ENCODE measurements around the gene TNFSF13.

TNFSF13 gene

DNA sequence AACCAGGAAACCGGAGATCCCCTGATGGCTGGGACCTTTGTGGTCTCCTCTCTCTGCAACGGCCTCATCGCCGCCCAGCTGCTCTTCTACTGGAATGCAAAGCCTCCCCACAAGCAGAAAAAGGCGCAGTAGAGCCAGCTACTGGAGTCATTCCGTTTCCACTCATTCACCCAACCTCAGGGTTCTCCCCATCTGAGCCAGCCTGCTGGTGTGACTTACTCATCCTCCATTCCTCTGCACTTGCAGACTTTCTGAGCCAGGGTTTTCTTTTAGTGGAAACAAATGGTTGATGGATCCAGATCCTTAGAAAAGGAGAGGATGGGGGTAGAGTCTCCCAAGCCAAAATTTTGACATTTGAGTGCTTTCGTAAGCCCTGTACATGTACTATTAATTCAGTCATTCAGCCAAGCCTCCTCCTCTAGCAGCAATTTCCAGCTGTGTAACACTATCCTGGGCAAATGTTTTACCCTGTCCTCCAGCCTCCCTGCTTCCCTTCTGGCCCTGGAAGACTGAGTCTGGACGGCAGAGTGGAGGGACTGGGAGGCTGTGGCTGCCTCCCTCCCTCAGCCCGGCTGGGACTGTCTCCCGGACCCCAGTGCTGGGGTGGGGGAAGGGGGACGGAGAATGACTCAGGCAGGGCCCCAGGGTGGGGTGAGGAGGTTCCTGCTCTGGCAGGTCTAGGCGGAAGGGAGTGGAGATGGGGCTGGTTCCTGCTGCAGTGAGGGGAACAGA, 29.0 kb downstream of the TNFSF13 start:
- no peak for TF ChIP-seq CTCF (IDR thresholded peaks at IDR 0.05; ENCODE audit: control insufficient read depth, extremely low read depth, insufficient read depth)
- no peak overlapping the region for H3K4me3 ChIP-seq (ENCODE audit: low read depth, low read length)
- DNase-seq (ENCODE audit: low read depth), result no peak

- H3K4me3 ChIP-seq (ENCODE audit: low read depth, low read length), result no peak overlapping the region
- no peak for DNase-seq (ENCODE audit: low read depth)
- no peak for TF ChIP-seq CTCF (IDR thresholded peaks at IDR 0.05; ENCODE audit: control insufficient read depth, extremely low read depth, insufficient read depth)
Measured at GRCh38 chr17:7588553-7589203, 30.1 kb downstream of the TNFSF13 start.

DNA sequence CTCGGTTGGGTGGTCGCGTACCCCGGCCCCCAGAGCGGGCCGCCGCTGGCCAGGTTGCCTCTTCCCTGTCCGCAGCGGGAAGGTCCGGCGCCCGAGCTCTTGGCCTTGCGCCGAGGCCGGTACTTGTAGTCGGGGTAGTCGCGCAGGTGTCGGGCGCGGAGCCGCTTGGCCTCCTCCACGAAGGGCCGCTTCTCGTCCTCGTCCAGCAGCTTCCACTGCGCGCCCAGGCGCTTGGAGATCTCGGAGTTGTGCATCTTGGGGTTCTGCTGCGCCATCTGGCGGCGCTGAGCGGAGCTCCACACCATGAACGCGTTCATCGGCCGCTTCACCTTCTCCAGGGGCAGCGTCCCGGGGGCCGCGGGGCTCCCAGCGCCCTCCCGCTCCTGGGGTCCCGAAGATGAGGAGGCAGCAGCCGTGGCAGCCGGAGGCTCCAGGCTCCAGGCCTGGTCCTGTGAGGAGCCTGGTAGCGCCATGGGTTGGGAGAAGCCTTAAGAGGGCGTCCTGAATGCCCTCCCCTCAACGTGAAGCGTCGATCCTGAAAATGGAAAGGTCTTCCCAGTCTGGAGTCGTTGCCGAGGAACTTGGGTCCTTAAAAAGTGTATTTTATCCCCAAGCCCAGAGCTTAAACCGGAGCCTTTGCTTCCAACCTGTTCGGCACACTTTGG, 30.8 kb downstream of the TNFSF13 start:
- TF ChIP-seq CTCF (IDR thresholded peaks at IDR 0.05; ENCODE audit: control insufficient read depth, extremely low read depth, insufficient read depth), result peak; percentile 80
- H3K4me3 ChIP-seq (ENCODE audit: low read depth, low read length), result no peak overlapping the region
- DNase-seq (ENCODE audit: low read depth), result peak; percentile 27

GRCh38 chr17:7589891-7590691, 31.5 kb downstream of the TNFSF13 start, which contains the start of gene SOX15:
Gene SOX15 (minus strand): TSS chr17:7590094. CDS start chr17:7589676, 418 bp downstream.
- H3K4me3 ChIP-seq (ENCODE audit: low read depth, low read length), result no peak within 1 kb of the TSS
- no peak for TF ChIP-seq CTCF (IDR thresholded peaks at IDR 0.05; ENCODE audit: control insufficient read depth, extremely low read depth, insufficient read depth)
- no peak for DNase-seq (ENCODE audit: low read depth)

- no peak overlapping the region for H3K4me3 ChIP-seq (ENCODE audit: low read depth, low read length)
- no peak for TF ChIP-seq CTCF (IDR thresholded peaks at IDR 0.05; ENCODE audit: control insufficient read depth, extremely low read depth, insufficient read depth)
- DNase-seq (ENCODE audit: low read depth), result no peak
Measured at GRCh38 chr17:7590743-7591142, 32.2 kb downstream of the TNFSF13 start.

GRCh38 chr17:7591596-7591995, 33.0 kb downstream of the TNFSF13 start:
- no peak for TF ChIP-seq CTCF (IDR thresholded peaks at IDR 0.05; ENCODE audit: control insufficient read depth, extremely low read depth, insufficient read depth)
- no peak for DNase-seq (ENCODE audit: low read depth)
- H3K4me3 ChIP-seq (ENCODE audit: low read depth, low read length), result no peak overlapping the region
